WTC11 (cell line): ENCODE data around the gene QKI.

Experiments used
- AR ChIP-seq: fragments of 250-450 bp; sonication (Bioruptor Pico); IDR thresholded peaks from 2 replicates; pipeline ENCODE4 v1.9.0; 2021; ENCODE audit warnings: mild to moderate bottlenecking
- CTCF ChIP-seq: fragments of 200-600 bp; IDR thresholded peaks from 2 replicates; pipeline ENCODE4 v1.8.0; 2022; ENCODE audit warnings: antibody characterized with exemption
- ELF4 ChIP-seq: sonication (generic); formaldehyde crosslinking; IDR thresholded peaks from 2 replicates; pipeline ENCODE4 v1.8.1; 2022; ENCODE audit warnings: low read depth, mild to moderate bottlenecking, moderate library complexity, missing genetic modification reagents
- ZNF416 ChIP-seq: fragments of 250-450 bp; sonication (Bioruptor Pico); IDR thresholded peaks from 2 replicates; pipeline ENCODE4 v1.9.0; 2021; ENCODE audit warnings: mild to moderate bottlenecking, inconsistent platforms
- ZNF671 ChIP-seq: fragments of 250-450 bp; sonication (Bioruptor Pico); IDR thresholded peaks from 2 replicates; pipeline ENCODE4 v1.8.0; 2021; ENCODE audit warnings: mild to moderate bottlenecking
- TF ChIP-seq, protein P1 (sequence below): fragments of 250-450 bp; sonication (Bioruptor Pico); conservative IDR thresholded peaks from 2 replicates; pipeline ENCODE4 v1.9.0; 2021; ENCODE audit warnings: mild to moderate bottlenecking

GRCh38 chr6:163568275-163568674, 153.8 kb downstream of the QKI start:
- TF ChIP-seq CTCF (no peak), ZNF671 (CRISPR knock-in tag) (no peak), AR (CRISPR knock-in tag) (no peak), ELF4 (CRISPR knock-in tag) (no peak), ZNF416 (CRISPR knock-in tag) (no peak)
- TF ChIP-seq, protein P1, sequence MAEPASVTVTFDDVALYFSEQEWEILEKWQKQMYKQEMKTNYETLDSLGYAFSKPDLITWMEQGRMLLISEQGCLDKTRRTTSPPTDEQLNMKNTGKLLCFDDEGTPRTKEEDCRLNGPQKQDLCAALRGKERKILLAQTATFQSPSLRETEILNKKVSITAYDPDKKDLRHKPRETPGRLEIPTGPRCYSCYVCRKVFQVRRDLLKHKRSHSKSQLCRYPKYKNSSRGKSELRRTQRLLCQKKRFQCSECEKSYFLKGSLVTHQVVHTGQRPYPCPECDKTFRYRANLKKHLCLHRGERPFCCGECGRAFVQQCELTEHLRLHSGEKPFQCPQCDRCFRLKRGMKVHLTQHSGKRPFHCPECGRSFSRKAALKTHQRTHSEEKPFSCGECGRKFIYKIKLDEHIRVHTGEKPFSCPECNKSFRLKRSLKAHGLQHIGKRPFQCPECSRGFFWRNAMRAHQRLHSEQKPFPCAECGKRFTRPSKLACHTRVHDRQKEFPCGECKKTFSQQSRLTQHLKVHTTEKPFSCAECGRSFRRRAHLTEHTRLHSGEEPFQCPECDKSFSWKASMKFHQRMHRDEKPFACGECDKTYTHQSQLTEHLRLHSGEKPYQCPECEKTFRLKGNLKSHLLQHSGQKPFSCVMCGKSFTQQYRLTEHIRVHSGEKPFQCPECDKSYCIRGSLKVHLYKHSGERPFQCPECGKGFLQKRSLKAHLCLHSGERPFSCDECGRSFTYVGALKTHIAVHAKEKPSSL (CRISPR knock-in tag), result no peak
